Adipocyte (in vitro differentiated cells): ENCODE measurements around the gene LYRM9.

Experiments used
- DNase-seq: peaks from one replicate; pipeline ENCODE4 v3.0.0-alpha.2; 2015; ENCODE audit warnings: low read depth
- H3K27me3 ChIP-seq: replicated peaks from 2 replicates; pipeline ENCODE4 v1.7.0; 2013; ENCODE audit warnings: mild to moderate bottlenecking, low read length, moderate library complexity; ENCODE audit not compliant: control insufficient read depth, insufficient read depth
- H3K36me3 ChIP-seq: 2 replicates; pipeline ENCODE4 v1.7.0; 2013; ENCODE audit warnings: low read length, mild to moderate bottlenecking, moderate library complexity; ENCODE audit not compliant: control insufficient read depth, insufficient read depth, severe bottlenecking
- H3K4me1 ChIP-seq: 2 replicates; pipeline ENCODE4 v1.7.0; 2013; ENCODE audit warnings: mild to moderate bottlenecking, low read length, moderate library complexity; ENCODE audit not compliant: control insufficient read depth, insufficient read depth
- H3K4me3 ChIP-seq: 2 replicates; pipeline ENCODE4 v1.7.0; 2013; ENCODE audit warnings: mild to moderate bottlenecking, low read length, moderate library complexity
- H3K9ac ChIP-seq: 2 replicates; pipeline ENCODE4 v1.7.0; 2013; ENCODE audit warnings: mild to moderate bottlenecking, low read length, moderate library complexity
- H3K9me3 ChIP-seq: 2 replicates; pipeline ENCODE4 v1.7.0; 2013; ENCODE audit warnings: mild to moderate bottlenecking, low read length, moderate library complexity; ENCODE audit not compliant: control insufficient read depth

LYRM9 gene

DNA sequence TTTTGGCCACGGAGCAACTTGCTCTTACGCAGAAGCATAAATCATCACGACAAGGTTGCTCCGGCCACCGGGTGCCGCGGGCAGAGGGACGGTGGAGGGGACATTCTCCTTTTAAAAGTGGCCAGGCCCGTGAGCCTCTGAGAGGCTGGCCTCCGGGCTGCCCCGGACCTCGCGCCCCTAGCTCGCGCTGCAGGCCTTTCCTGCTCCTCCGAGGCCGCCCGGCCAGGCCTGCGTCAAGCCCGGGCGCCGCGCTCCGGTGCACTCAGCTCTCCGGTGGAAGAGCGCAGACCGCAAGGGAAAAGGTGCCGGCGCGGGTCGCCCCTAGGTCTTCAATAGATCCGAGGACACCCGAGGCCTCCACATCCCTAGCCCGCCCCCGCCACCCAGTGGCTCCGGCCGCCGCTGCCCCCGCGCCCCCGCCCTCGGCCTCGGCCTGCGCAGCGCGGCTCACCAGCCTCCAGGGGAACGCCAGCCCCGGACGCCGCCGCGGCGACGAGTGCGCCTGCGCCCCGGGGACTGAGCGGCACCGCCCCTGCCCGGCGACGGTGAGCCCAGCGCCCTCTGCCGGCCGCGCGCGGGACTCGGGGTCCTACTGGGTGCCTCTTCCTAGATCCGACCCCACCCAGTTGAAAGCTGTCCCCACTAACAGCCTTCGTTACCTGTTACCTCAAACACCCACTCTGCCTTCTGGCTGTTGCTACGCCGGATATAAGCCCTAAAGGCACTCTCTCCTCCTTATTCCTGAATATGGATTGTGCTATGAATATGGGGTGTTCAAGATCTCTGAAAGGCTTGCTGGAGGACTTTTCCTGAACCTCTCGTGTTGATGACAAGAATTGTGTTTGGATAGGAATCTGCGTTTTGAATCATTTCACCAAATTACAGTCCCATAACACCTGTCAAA lies at the start of gene LYRM9:
LYRM9 (minus strand) TSS at position 500 of the 904 bp plus-strand sequence. CDS start 10,671 bp downstream, outside the sequence.
- no peaks in the 10 kb centered on the region for H3K36me3 ChIP-seq
- DNase-seq, result peak; percentile 96
- H3K27me3 ChIP-seq, result peaks cover under 1% of the 10 kb centered on the region
- peak within 1 kb of the TSS; percentile 88 for H3K4me3 ChIP-seq
- peaks cover 23% of the 10 kb centered on the region for H3K4me1 ChIP-seq
- peak within 1 kb of the TSS; percentile 96 for H3K9ac ChIP-seq
- H3K9me3 ChIP-seq, result no peaks in the 10 kb centered on the region

DNA sequence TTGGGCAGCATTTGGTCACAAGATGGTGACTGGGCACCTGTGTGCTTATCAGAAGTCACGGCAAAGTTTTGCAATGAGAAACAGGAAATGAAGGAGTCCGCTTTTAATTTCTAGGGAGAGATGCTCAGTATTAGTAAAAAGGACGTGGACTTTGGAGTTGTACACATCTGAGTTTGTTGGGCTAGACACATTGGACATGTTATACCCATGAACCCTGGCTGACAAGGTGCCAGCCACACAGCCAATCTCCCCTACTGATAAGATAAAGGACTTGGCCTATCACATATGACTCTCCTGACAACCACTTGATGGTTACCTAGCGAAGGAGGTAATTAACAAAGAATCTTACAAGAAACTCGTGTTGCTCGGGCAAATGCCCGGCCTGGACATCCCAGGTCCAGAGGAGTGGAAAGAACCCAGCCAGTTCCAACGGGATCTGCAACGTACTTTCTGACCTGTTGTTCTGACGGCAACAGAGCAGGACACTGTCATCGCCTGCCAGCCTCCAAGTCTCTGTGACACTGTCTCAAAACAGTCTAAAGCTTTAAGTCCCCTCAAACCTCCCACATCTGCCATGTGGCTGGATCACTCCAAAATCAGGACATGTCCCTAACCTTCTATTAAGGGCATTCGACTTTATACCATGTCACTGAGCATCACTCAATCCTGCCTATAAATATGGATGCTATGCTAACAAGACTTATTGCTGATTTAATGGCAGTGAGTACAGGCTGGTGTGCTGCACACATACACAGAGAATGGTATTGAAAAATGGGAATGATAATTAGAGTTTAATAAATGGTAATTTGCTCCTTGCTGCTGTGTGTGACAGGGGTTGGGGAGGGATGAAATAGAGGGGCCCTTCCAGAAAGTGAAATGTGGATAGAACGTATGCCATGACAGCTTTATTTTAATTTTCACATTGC lies 47.6 kb upstream of the LYRM9 start:
- Histone ChIP-seq H3K4me1 (no peaks in the 10 kb centered on the region), H3K36me3 (no peaks in the 10 kb centered on the region), H3K9ac (no peak overlapping the region), H3K9me3 (peaks cover 3% of the 10 kb centered on the region), H3K4me3 (no peak overlapping the region), H3K27me3 (peaks cover 30% of the 10 kb centered on the region)
- DNase-seq, result no peak

DNA sequence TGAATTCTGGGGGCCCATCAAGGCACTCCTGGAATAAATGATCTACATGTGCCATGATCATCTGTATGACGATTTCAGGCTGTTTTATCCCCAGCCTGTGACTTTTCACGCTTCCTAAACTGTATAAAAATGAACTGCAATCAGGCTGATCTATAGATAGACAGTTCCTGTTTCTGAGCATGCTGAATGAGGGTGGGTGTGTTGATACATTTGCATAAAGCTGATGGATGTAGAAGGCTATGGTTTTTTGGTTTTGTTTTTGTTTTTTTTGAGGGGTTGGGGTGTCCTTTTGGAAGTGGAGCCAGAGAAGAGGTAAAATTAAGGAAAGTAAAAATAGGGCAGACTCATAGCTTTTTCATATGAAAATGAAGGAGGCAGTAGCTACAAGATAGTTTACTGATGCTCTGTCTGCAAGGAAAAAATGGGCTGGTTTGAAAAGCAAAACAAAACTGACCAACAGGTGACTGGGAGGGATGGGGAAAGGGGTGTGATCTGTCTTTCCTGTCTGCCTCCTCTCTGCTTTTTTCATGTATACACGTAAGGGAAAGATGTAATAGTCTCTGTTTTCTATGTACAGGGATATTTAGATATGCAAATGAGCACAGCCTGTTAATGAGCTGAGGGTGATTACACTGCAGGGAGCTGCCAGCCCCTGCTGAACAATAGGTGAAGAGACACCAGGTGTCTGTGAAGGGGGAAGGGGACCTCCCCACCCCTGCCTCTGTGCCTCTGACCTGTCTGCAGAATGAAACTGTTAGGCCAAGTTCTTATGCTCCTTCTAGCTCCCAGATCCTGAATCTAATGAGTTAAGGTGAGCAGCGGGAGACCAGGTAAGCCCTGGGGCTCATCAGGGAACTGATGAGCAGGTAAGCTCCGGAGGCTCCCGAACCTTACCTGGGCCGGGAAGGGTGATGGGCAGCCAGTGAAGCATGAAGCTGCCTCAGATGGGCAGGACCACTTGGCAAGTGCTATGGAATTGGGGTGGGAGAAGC lies 46.6 kb upstream of the LYRM9 start:
- no peak for DNase-seq
- peaks cover under 1% of the 10 kb centered on the region for H3K4me1 ChIP-seq
- no peak overlapping the region for H3K4me3 ChIP-seq
- H3K27me3 ChIP-seq, result peaks cover 36% of the 10 kb centered on the region
- no peaks in the 10 kb centered on the region for H3K36me3 ChIP-seq
- H3K9me3 ChIP-seq, result peaks cover 3% of the 10 kb centered on the region
- no peak overlapping the region for H3K9ac ChIP-seq

DNA sequence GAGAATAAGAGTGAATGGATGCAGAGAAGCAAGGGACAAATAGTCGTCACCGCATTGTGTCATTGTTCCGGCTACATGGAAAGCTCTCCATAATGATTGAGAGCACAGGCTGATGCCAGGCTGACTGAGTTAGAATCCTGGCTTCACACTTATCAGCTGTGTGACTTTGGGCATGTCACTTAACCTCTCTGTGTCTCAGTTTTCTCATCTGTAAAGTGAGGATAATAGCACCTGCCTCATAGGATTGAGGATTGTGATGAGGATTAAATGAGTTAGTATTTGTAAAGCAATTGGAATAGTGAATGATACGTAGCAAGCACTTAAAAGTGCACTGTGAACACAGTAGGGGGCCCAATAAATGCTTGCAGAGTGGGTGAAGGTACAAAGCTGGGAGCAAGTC lies 45.7 kb upstream of the LYRM9 start:
- no peak overlapping the region for H3K4me3 ChIP-seq
- no peak for DNase-seq
- peaks cover 3% of the 10 kb centered on the region for H3K4me1 ChIP-seq
- no peak overlapping the region for H3K9ac ChIP-seq
- peaks cover 3% of the 10 kb centered on the region for H3K9me3 ChIP-seq
- H3K27me3 ChIP-seq, result peaks cover 36% of the 10 kb centered on the region
- no peaks in the 10 kb centered on the region for H3K36me3 ChIP-seq

DNA sequence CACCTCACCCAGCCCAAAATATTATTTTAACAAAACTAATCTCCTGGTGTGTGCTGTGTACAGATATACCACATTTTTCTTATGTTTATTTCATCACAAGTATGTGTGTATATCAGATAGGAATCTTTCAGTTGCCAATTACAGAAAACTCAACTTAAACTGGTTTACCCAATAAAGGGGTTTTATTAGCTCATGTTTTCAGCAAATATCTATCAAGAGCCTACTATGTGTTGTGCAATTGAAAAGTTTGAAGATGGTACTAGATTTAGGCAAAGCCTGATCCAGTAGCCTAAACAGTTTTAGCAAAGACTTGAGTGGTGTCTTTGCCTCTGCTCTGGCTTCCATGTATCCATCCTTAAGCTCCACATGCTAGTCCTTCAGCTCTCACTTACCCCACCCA lies 45.1 kb upstream of the LYRM9 start:
- Histone ChIP-seq H3K27me3 (peaks cover 36% of the 10 kb centered on the region), H3K36me3 (no peaks in the 10 kb centered on the region), H3K4me1 (peaks cover 3% of the 10 kb centered on the region), H3K9ac (no peak overlapping the region), H3K9me3 (peaks cover 7% of the 10 kb centered on the region), H3K4me3 (no peak overlapping the region)
- DNase-seq, result no peak

DNA sequence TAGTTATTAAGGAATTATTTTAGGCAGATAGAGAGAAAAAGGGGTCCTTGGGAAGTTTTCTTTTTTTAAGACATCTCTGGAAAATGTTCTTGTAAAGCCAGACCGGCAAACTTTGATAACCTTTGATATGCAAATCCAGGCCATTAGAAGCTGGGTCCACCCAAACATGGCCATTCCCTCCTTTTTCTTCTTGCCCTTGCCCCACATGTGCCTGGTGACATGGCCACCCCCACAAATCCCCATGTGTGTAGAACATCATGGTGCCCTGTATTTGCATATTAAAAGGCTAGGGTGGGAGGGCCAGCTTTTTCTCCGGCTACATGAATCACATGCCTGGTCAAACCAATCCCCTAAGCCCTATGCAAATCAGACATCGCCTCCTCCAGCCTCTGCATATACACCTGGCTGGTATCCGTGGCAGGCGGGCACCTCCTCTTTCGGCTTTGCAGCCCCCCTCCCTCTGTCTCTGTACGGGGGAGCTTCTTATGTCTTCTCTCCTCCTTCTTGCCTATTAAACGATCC lies 43.9 kb upstream of the LYRM9 start:
- Histone ChIP-seq H3K4me3 (no peak overlapping the region), H3K36me3 (no peaks in the 10 kb centered on the region), H3K27me3 (peaks cover 36% of the 10 kb centered on the region), H3K4me1 (peaks cover 3% of the 10 kb centered on the region), H3K9ac (no peak overlapping the region), H3K9me3 (peaks cover 6% of the 10 kb centered on the region)
- DNase-seq, result no peak

DNA sequence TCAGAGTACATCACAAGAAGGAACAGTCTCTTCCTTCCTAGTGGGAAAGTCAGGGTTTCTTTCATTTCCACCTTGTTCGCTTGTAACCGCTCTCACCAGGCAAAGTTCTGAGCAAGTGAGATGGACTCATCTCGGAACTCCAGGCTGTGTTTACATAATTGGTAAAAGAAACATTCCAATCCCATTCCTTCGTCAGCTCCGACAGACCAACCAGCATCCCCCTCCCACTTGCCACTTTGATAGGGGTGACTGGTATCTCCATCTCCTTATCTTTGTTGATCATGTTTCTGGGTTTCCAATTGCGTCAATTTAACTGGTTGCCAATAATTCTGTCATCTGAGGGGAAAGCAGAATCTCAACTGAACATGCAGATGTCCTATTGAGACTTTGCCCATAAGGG lies 36.8 kb upstream of the LYRM9 start:
- no peak for DNase-seq
- Histone ChIP-seq H3K9ac (no peak overlapping the region), H3K36me3 (no peaks in the 10 kb centered on the region), H3K9me3 (peaks cover 6% of the 10 kb centered on the region), H3K4me3 (no peak overlapping the region), H3K4me1 (peaks cover 3% of the 10 kb centered on the region), H3K27me3 (peaks cover 6% of the 10 kb centered on the region)

DNA sequence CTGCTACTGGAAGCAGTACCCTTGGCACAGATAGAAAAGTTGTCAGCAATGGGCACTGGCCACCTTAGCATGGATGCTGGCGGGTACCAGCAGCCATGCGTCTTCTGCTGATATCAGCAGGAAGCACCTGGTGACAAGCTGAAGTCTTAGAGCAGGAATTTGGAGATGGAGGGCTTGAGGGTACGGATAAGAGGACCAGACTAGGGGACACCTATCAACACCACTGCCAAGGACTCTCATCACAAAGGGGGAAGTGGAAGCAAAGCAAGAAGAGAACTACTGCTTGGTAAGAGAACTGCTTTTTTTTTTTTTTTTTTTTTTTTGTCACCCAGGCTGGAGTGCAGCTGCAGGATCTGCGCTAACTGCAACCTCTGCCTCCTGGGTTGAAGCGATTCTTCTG lies 35.4 kb upstream of the LYRM9 start:
- Histone ChIP-seq H3K9me3 (peaks cover 6% of the 10 kb centered on the region), H3K4me1 (no peaks in the 10 kb centered on the region), H3K4me3 (no peak overlapping the region), H3K9ac (no peak overlapping the region), H3K27me3 (peaks cover 6% of the 10 kb centered on the region), H3K36me3 (no peaks in the 10 kb centered on the region)
- DNase-seq, result no peak

DNA sequence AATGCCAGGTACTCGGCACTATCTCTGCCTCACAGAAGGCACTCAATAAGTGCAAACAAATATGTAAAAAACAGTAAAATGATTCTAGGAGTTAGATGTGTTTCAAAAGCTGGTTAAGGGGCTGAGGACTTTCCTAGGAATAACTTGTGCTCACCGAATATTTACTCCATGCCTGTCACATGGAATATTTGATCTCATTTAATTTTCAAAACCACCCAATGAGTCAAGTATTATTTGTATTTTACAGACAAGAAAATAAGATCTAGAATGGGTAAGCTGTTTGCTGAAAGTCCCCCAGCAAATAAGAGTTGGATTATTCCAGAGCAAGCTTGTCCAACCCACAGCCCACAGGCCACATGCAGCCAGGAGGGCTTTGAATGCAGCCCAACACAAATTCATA lies 34.6 kb upstream of the LYRM9 start:
- Histone ChIP-seq H3K4me3 (no peak overlapping the region), H3K9ac (no peak overlapping the region), H3K36me3 (no peaks in the 10 kb centered on the region), H3K27me3 (peaks cover 6% of the 10 kb centered on the region), H3K4me1 (no peaks in the 10 kb centered on the region), H3K9me3 (no peaks in the 10 kb centered on the region)
- no peak for DNase-seq

DNA sequence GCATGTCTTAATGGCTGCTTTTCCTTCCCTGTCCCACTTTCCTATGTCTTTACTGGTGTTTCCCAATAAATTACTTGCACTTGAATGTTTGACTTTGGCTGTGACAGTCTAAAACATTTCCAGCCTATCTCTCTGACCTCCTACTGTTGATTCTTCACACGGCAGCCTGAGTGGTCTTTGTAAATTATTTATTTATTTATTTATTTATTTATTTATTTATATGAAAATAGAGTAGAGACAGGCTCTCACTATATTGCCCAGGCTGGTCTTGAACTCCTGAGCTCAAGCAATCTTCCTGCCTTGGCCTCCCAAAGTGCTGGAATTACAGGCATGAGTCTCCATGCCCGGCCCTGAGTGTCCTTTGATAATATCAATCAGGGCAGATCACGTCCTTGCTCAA lies 28.4 kb upstream of the LYRM9 start:
- Histone ChIP-seq H3K36me3 (no peaks in the 10 kb centered on the region), H3K9me3 (no peaks in the 10 kb centered on the region), H3K27me3 (peaks cover 6% of the 10 kb centered on the region), H3K9ac (no peak overlapping the region), H3K4me1 (no peaks in the 10 kb centered on the region), H3K4me3 (no peak overlapping the region)
- no peak for DNase-seq
